Measurements from ENCODE around the gene KCTD16. TPM values are rescaled to one million over a fixed set of nuclear protein-coding genes. Genes with fewer than 3 reads are reported as not detected.

The KCTD16 gene
- total and polyA plus RNA-seq, 5 donors = 0.07 to 1.1 (median 0.44) TPM

DNA sequence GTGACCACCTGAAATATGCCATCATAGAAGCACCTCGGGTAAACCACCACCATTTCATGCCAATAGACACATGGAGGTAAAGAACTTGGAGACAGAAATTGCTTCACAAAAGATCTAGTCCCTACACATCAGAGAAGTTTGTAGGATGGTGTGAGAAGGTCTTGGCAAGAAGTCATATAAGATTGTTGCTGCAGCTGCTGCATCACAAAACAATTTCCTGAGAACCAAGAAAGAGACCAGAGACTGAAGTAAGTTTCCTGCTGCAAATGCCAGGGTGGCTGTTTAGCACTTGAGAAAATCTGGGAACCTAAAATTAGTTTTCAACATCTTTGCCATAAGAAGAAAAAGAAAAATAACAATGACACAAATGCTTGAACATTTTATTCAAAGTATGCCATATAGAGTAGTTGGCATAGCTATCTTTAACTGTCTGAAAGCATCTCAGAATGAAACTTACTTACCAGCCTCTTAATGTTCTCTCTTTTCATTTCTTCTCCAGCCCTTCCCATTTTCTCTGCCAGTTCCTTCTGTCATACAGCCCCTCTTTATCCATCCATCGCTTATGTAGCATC is 114.3 kb downstream of the KCTD16 start:
- 78% methylated on average over 2 of the region's 2 CpGs for WGBS
- intact Hi-C loops (cut with DNase I) = no loop called here
- no peaks in the 10 kb centered on the region for H3K9me3 ChIP-seq (ENCODE audit: control insufficient read depth, low read length)
- DNase-seq (no peak), ATAC-seq (no peak)
- no peaks in the 10 kb centered on the region for H3K27me3 ChIP-seq (ENCODE audit: control insufficient read depth, insufficient read depth)
- no peaks in the 10 kb centered on the region for H3K4me1 ChIP-seq (ENCODE audit: control insufficient read depth, insufficient read depth, low read length)
- H3K4me3 ChIP-seq (ENCODE audit: low read length) = no peak overlapping the region
- H3K27ac ChIP-seq (ENCODE audit: low read length) = no peak overlapping the region

DNA sequence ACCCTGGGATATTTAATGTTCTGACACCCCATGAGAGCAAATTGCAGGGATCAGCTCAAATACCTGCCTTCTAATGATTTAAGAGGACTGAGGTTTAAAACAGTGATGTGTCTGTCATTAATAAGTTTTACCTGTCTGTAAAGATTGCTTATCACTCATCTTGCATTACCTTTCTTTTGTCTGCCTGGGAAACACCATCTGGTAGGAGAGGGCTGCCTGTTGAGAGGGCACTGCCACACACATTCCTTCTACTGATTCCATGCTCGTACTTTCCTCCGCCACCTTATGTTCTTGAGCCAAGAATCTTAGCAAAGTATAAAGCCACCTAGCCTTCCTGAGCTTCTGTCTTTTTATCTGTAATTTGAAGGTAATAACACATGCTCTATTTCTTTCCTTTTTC is 118.6 kb downstream of the KCTD16 start:
- intact Hi-C loops (cut with DNase I) = no loop called here
- no peak for DNase-seq
- no peak overlapping the region for H3K4me3 ChIP-seq (ENCODE audit: low read length)
- no peak for ATAC-seq
- H3K4me1 ChIP-seq (ENCODE audit: control insufficient read depth, insufficient read depth, low read length) = no peaks in the 10 kb centered on the region
- 83% methylated on average over 2 of the region's 2 CpGs for WGBS
- no peaks in the 10 kb centered on the region for H3K27me3 ChIP-seq (ENCODE audit: control insufficient read depth, insufficient read depth)
- no peaks in the 10 kb centered on the region for H3K9me3 ChIP-seq (ENCODE audit: control insufficient read depth, low read length)
- no peak overlapping the region for H3K27ac ChIP-seq (ENCODE audit: low read length)

GRCh38 chr5:144292029-144292428 is 121.4 kb downstream of the KCTD16 start:
- H3K27ac ChIP-seq (ENCODE audit: low read length) = no peak overlapping the region
- no peak overlapping the region for H3K4me3 ChIP-seq (ENCODE audit: low read length)
- intact Hi-C loops (cut with DNase I) = no loop called here
- DNase-seq (no peak), ATAC-seq (no peak)
- no peaks in the 10 kb centered on the region for H3K27me3 ChIP-seq (ENCODE audit: control insufficient read depth, insufficient read depth)
- no peaks in the 10 kb centered on the region for H3K9me3 ChIP-seq (ENCODE audit: control insufficient read depth, low read length)
- H3K4me1 ChIP-seq (ENCODE audit: control insufficient read depth, insufficient read depth, low read length) = no peaks in the 10 kb centered on the region

DNA sequence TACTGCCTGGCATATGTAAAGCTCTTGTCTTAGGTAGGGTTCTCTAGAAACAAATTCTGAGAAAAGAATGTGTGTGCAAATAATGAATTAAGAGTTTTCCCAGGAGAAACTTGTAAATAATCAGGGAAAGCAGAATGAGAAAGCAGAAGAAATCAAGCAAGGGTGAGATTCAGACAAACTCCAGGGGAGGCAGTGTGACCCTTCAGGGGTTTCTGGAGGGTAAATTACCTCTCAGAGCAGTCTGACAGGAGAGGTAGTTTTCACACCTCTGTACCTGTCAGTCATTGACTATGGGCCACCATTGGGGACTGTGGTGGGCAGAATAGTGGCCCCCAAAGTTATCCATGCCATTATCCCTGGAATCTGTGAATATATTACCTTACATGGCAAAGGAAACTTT is 124.6 kb downstream of the KCTD16 start:
- no peak for ATAC-seq
- no peak overlapping the region for H3K27ac ChIP-seq (ENCODE audit: low read length)
- no peaks in the 10 kb centered on the region for H3K27me3 ChIP-seq (ENCODE audit: control insufficient read depth, insufficient read depth)
- DNase-seq = no peak
- H3K4me3 ChIP-seq (ENCODE audit: low read length) = no peak overlapping the region
- no peaks in the 10 kb centered on the region for H3K9me3 ChIP-seq (ENCODE audit: control insufficient read depth, low read length)
- intact Hi-C loops (cut with DNase I) = no loop called here
- no peaks in the 10 kb centered on the region for H3K4me1 ChIP-seq (ENCODE audit: control insufficient read depth, insufficient read depth, low read length)

DNA sequence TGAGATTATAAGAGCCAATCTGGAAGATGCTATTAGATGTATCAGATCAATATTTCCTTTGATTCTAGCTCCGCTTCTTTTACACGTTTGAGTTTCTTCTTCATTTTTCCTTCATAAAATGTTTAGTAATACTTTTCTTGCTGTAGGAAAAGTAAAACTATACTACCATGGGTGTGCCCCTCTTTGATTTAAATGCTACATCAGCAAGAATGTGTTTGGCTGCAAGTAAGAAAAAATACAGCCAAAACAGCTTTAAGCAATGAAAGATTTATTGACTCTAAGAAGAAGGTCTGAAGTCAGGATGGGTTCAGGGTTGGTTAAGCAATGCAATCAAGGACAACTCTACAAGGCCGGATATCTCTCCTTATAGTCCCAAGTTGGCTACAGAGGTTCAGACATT is 126.4 kb downstream of the KCTD16 start:
- intact Hi-C loops (cut with DNase I) = no loop called here

DNA sequence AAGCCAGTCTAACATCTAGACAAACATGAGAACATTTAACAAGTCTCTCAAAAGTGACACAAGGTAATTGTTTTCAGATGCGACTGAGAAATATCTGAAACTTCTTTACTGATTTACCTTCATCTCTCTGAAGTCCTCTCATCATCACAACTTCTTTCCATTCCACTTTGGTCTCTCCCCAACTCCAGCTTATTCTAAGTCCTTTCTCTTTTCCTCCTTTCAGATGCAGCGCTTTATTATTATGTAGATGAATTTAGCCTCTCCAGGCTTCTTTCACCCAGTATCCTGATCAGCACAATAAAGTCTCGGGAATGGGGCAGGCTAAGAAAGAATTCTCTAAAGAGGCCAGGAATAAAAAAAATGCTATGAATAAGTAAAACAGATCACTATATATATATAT is 128.0 kb downstream of the KCTD16 start:
- ATAC-seq (no peak), DNase-seq (no peak)
- Histone ChIP-seq H3K27ac (ENCODE audit: low read length) (no peak overlapping the region), H3K4me1 (ENCODE audit: control insufficient read depth, insufficient read depth, low read length) (no peaks in the 10 kb centered on the region), H3K4me3 (ENCODE audit: low read length) (no peak overlapping the region), H3K27me3 (ENCODE audit: control insufficient read depth, insufficient read depth) (no peaks in the 10 kb centered on the region), H3K9me3 (ENCODE audit: control insufficient read depth, low read length) (no peaks in the 10 kb centered on the region)
- intact Hi-C loops (cut with DNase I) = no loop called here
- WGBS = 83% methylated on average over 3 of the region's 3 CpGs

More for the DNA sequence above, 126.4 kb downstream of the KCTD16 start:
- no peak for DNase-seq
- Histone ChIP-seq H3K4me3 (ENCODE audit: low read length) (no peak overlapping the region), H3K9me3 (ENCODE audit: control insufficient read depth, low read length) (no peaks in the 10 kb centered on the region), H3K27me3 (ENCODE audit: control insufficient read depth, insufficient read depth) (no peaks in the 10 kb centered on the region), H3K27ac (ENCODE audit: low read length) (no peak overlapping the region), H3K4me1 (ENCODE audit: control insufficient read depth, insufficient read depth, low read length) (no peaks in the 10 kb centered on the region)
- WGBS = 95% methylated on average over 3 of the region's 3 CpGs
- ATAC-seq = no peak

DNA sequence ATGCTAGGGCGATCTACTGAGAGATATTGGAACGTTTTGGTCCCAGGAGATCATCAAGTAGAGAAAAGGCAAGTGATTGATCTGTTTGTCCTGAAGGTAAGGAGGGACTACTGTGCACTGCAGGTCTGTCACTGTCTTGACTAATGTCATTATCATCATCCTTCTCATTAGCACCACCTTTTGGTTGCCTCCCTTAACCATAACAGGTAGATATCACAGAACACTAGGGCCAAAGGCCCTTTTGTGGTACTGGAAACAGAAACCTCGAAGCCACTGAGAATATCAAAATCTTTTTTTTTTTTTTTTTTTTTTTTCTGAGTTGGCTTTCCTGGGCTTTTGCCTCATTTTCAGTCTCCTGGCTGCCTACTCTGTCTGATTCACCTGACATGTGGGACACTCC is 134.0 kb downstream of the KCTD16 start:
- DNase-seq (no peak), ATAC-seq (no peak)
- Histone ChIP-seq H3K4me1 (ENCODE audit: control insufficient read depth, insufficient read depth, low read length) (no peaks in the 10 kb centered on the region), H3K27me3 (ENCODE audit: control insufficient read depth, insufficient read depth) (no peaks in the 10 kb centered on the region), H3K4me3 (ENCODE audit: low read length) (no peak overlapping the region), H3K27ac (ENCODE audit: low read length) (no peak overlapping the region), H3K9me3 (ENCODE audit: control insufficient read depth, low read length) (no peaks in the 10 kb centered on the region)
- intact Hi-C loops (cut with DNase I) = no loop called here
- WGBS = 77% methylated on average over 3 of the region's 3 CpGs

DNA sequence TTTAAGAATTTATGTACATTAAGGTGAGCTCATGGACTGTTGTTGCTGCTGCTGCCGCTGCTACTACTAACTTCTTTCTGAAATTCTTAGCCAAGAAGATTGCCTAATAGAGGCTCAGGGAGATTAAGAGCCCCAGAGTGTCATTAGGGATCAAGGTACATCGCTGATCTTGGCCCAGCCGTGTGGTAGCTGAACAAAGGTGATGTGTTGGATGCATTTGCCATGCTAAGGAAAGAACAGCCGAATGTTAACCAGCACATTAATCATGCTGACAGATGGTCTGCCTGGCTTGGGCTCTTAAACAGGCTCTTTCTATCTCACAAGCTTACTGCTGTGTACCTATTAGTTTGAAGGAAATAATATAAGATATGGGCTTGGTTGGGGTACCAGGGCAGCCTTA is 137.1 kb downstream of the KCTD16 start:
- H3K4me3 ChIP-seq (ENCODE audit: low read length) = no peak overlapping the region
- DNase-seq (no peak), ATAC-seq (no peak)
- peaks cover 2% of the 10 kb centered on the region for H3K4me1 ChIP-seq (ENCODE audit: control insufficient read depth, insufficient read depth, low read length)
- H3K27ac ChIP-seq (ENCODE audit: low read length) = no peak overlapping the region
- intact Hi-C loops (cut with DNase I) = no loop called here
- no peaks in the 10 kb centered on the region for H3K27me3 ChIP-seq (ENCODE audit: control insufficient read depth, insufficient read depth)
- no peaks in the 10 kb centered on the region for H3K9me3 ChIP-seq (ENCODE audit: control insufficient read depth, low read length)
- 40% methylated on average over 4 of the region's 4 CpGs for WGBS

DNA sequence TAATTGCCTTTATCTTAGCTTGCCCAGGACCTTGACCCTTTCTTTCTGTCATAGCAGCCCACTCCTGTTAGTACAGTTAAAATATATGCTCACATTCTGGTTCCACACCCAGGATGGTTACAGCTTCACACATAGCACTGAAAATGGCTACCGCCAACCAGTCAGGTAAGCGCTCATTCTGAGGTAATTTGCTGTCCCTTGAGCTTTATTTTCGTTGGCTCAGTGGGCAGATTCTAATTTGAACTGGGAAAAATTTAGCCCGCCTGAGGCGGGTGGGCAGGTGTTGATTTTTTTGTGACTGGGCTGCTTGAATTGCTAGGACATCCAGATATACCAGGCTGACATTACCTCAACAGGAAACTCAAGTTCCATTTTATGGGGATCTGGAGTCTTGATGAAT is 137.5 kb downstream of the KCTD16 start:
- intact Hi-C loops (cut with DNase I) = no loop called here

GRCh38 chr5:144308906-144309670 is 138.4 kb downstream of the KCTD16 start:
- Histone ChIP-seq H3K4me3 (ENCODE audit: low read length) (no peak overlapping the region), H3K9me3 (ENCODE audit: control insufficient read depth, low read length) (no peaks in the 10 kb centered on the region), H3K27me3 (ENCODE audit: control insufficient read depth, insufficient read depth) (no peaks in the 10 kb centered on the region), H3K27ac (ENCODE audit: low read length) (no peak overlapping the region), H3K4me1 (ENCODE audit: control insufficient read depth, insufficient read depth, low read length) (peaks cover 2% of the 10 kb centered on the region)
- DNase-seq (no peak), ATAC-seq (peak in 1 of 2 donors; percentile 22)
- intact Hi-C loops (cut with DNase I) = no loop called here
- 28% methylated on average over 5 of the region's 5 CpGs for WGBS

More for the DNA sequence above, 137.5 kb downstream of the KCTD16 start:
- H3K27me3 ChIP-seq (ENCODE audit: control insufficient read depth, insufficient read depth) = no peaks in the 10 kb centered on the region
- no peak for DNase-seq
- H3K27ac ChIP-seq (ENCODE audit: low read length) = no peak overlapping the region
- H3K9me3 ChIP-seq (ENCODE audit: control insufficient read depth, low read length) = no peaks in the 10 kb centered on the region
- 88% methylated on average over 5 of the region's 5 CpGs for WGBS
- ATAC-seq = no peak
- H3K4me1 ChIP-seq (ENCODE audit: control insufficient read depth, insufficient read depth, low read length) = peaks cover 2% of the 10 kb centered on the region
- H3K4me3 ChIP-seq (ENCODE audit: low read length) = no peak overlapping the region

- WGBS = 95% methylated on average over 2 of the region's 2 CpGs
- no peaks in the 10 kb centered on the region for H3K27me3 ChIP-seq (ENCODE audit: control insufficient read depth, insufficient read depth)
- no peaks in the 10 kb centered on the region for H3K9me3 ChIP-seq (ENCODE audit: control insufficient read depth, low read length)
- no peak overlapping the region for H3K4me3 ChIP-seq (ENCODE audit: low read length)
- ATAC-seq (no peak), DNase-seq (no peak)
- intact Hi-C loops (cut with DNase I) = no loop called here
- no peak overlapping the region for H3K27ac ChIP-seq (ENCODE audit: low read length)
- H3K4me1 ChIP-seq (ENCODE audit: control insufficient read depth, insufficient read depth, low read length) = peaks cover 2% of the 10 kb centered on the region
Observed at GRCh38 chr5:144310621-144311020, 139.9 kb downstream of the KCTD16 start.

Measured in right cardiac atrium (tissue), 5 donors.